Ureter (tissue), 1 donor: Measurements from ENCODE around the gene PRRC2B. TPM values are rescaled to one million over a fixed set of nuclear protein-coding genes. Genes with fewer than 3 reads are reported as not detected.

Experiments
- DNase-seq: peaks from one replicate; pipeline ENCODE4 v3.0.0-alpha.2; 2020; ENCODE audit warnings: low spot score
- total RNA-seq: library from RNA; stranded (reverse); gene quantifications from one replicate; pipeline ENCODE4 v1.2.4, GENCODE V29; 2023
- donor health status: DM: yes; HTN: yes; CAD: no.

PRRC2B gene
- total RNA-seq, 1 donor from 2014 or later = 215 TPM

DNA sequence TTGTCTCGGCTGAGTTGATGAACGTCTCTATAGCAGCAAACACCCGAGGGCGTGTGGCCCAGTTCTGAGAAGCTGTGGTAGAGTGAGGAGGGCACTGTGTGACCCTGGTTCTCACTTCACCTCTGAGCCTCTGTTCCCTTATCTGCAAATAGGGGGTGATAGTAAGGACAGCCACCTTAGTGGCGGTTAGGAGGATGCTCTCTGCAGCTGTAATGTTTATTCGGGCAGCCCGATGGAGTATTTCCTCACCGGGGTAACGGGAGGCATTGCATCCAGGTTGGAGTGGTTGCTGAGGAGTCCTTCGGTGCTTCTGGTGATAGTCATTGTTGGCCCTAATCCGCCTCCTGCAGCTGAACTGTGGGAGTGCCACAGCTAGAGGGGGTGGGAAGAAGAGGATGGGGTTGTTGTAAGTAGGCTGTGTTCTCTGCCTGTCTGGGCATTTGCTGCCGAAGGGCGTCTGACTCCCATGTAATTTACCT, 13.9 kb downstream of the PRRC2B start:
- DNase-seq = no peak

DNA sequence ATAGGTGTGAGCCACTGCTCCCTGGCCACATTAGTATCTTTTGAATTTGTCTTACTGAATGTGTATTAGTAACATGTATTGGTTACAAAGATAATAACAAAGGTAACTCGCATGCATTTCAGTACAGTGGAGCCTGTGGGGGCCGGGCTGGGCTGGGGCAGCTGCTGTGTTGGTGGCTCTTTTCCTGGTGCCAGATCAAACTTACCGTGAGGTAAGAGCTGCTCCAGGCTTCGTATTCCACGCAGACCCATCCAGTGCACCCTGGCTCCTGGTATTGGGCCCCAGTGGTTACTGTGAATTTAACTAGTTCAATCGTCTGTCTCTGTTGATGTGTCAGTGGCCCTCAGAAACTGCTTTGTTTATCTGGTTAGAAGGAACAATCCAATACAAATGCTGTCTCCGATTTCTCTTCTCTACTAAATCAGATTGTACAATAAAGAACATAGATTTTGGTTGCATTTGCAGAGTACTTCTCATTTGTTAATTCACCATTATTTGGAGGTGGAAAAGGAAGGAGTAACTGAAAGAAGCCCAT, 15.6 kb downstream of the PRRC2B start:
- DNase-seq = no peak

DNA sequence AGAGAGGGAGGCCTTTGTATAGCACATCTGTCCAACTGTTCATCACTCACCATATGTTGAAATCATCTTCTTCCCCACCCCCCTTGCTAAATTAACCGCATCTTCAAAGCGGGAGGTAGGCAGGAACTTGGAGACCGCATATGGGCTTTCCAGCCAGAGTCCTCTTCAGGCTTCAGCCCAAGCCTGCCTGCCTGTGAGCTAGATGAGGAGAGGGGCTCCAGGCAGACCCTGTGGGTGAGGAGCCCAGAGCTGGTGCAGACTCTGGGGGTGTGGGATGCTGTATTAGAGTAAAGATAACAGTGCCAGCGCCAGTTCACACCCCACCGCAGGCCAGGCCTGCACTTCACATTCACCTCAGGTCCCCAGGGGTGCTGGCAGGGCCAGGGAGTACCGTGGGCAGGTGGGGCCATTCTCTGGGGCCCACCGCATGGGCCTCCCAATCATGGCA, 16.2 kb downstream of the PRRC2B start:
- DNase-seq = no peak

DNA sequence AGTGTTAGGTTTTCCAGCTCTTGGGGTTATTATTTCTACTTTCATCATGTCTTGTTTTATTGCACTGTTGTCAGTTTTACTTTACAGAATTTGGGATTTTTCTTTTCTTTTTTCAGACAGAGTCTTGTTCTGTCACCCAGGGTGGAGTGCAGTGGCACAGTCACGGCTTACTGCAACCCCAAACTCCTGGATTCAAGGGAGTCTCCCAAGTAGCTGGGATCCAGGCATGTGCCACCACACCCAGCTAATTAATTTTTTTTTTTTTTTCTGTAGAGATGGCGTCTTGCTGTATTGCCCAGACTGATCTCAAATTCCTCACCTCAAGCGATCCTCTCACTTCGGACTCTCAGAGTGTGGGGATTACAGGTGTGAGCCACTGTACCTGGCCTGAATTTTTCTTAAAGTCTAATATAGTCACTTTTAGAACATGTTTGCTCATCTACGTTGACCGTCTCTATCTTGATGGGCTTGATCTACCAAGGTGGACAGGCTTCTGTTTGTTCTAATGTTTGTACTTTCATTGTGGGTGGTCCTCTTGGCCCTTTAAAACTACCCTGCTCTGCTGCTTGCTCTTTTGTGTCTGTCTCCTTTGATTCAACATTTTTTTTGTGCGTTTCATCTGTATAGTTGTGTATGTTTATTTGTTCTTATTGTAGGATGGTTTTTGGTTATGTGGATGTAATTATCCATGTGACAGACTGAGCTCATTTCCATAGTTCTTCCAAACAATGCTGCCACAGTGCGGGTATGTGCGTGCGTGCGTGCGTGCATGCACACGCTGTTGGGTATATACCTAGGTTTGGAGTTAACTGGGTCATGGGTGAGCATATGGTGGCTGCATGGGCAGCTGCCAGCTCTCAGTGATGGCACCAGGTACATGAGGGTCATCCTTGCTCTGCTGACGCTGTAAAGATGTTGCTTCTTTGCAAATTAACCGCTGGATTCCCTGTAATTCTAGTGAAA, 18.1 kb downstream of the PRRC2B start:
- no peak for DNase-seq

DNA sequence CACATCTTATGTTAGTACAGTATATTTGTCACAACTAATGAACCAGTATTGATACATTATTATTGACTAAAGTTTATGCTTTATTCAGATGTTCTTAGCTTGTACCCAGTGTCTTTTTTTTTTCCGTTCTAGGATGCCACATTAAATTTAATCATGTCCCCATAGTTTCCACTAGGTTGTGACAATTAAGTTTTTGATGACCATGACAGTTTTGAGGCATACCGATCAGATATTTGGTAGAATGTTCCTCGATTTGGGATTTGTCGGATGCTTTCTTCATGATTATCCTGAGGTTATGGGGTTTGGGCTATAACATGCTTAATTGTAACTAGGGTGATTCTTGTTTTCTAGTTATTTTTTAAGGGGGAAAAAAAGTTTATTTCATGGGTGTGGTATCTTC, 22.6 kb downstream of the PRRC2B start:
- no peak for DNase-seq

DNA sequence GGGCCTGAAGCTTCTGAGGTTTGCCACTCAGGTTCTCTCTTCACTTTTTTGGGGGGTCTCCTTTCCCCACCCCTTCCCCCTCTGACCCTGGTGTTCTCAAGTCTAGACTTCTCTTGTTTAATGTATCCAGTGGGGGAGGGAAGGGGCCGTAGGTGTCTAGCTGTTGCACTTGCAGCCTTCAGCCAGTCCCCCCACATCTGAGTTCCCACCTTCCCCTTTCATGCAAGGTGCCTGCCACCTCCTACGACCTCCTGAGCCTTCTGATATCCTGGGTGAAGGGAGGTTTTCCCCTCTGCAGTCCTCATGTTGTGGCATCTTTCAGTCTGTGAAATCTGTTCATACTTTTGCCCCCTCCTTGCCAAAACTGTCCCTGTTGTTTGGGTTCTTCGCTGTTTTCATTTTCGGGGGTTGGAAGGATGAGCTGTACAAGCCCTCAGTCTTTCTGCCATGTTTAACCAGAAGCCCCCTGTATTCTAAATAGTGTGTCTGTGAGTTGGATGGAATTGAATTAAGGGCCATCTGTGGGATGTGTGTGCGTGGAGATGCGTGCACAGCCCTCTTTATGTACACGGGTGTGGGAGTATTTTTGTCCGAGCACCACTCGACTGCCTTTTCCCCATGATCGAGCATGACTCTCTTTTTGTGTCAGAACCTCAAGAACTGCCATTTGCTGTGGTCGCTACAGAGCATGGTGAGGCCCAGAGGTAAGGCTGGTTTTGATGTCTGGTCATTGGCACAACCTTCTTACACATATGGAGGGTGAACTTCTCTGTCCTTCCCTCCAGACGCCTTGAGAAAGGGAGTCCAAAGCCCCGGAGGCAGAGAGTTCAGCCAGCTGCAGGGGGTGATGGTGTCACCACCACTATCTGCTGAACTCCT, 23.6 kb downstream of the PRRC2B start:
- no peak for DNase-seq

DNA sequence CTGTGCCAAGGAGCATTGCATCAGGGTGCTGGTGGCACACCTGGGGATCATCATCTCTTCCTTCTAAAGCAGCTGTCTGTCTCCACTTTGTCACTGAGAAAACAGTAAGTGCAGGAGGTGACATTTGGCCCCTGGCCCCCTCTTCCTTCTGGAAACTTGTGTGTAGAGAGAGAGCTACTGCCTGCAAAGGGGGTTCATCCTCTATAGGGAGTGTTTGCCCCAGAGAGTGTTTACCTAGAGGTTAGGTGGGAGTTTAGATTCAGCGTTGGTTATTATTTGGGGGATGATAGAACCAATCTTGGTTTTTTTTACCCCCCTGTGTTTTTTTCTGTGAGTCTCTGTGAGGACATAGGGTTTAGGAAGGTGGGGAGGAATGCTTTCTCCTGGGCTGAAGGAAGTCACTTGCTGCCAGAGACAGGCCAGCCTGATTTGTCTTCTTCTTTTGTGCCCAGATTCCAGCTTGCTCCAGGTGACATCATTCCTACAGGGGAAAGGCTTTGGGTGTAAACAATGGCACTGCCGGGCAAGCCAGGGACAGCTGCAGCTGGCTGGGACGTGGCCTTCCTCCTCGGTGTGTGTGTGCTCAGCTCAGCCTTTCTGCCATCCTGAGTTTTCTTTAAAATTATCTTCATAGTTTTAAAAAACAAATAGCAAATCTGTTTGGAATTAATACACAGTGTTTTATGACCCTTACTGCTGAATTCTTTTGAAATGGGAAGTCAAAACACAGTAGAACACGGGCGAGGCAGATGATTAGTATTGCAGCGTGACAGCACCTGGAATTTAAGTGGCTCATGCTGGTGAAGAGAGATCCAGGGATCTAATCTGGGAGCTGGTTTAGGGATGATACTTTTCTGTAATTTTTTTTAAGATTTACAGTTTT, 24.5 kb downstream of the PRRC2B start:
- DNase-seq = no peak

DNA sequence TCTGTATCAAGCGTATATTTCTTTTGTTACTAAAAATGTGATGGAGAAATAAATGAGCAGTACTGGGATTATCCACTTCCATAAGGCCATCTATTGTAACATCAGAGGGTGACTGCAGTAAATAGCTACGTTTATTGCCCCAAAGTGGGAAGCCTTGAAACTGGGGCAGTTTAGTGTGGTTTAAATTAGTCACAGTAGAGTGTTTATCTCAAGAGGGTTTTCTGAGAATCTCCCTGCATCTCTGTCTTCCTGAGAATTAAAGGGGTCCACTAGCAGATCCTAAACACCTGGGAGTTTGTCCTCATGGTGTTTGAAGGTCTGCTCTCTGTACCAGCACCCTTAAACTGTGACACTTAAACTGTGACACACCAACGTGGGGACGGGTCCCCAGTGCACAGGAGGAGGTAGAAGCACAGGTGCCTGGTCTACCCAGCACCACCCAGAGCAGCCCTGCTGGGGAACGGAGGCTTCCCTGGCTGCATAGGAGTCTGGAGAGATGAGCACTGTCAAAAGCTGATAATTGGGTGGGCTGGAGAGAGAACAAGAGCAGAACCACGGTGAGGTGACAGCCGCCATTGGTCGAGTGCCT, 25.2 kb downstream of the PRRC2B start:
- DNase-seq = no peak

DNA sequence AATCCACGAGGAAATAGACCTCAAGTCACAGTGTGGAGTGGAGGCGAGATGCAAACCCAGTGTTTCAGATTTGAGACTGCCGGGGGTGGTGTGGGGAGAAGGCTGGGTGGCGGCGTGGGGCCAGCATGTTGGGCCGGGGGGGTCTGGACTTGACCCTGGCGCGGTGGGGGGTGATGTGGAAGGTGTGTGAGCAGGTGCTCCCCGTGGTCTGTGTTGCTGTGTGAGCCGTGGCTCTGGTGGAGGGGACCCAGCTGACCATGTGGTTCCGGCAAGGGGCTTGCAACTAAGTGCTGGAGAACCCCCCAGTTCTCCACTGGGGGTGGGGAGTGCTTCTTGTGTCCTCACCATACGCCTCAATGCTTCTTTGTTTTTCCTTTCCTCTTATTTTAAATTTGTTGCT, 25.8 kb downstream of the PRRC2B start:
- no peak for DNase-seq

DNA sequence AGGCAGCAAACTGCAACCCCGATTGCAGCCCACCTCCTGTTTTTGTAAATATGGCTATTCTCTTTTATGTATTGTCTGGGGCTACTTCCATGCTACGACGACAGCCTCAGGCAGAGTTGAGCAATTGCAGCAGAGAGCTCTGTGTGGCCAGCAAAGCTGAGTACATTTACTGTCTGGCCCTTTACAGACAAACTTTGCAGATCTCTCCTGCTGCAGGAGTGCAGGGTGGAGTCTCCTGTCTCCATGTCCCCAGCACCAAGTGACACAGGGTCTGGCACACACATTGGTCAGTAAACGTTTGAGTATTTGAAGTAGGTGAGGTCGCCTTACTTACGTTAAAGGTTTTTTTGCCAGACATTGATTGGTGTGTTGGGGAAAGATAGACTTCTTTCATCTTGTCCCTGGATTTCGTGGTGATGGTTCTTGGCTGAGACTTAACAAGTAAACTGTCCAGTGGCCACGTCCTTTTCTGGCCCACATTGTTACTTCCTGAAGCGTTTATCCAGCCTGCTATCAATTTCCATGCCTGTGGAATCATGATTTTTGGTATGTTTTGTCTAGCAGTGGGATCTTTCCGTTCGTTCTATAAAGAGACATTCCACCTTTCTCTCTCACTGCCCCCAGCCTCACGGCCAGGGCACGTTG, 27.2 kb downstream of the PRRC2B start:
- no peak for DNase-seq

DNA sequence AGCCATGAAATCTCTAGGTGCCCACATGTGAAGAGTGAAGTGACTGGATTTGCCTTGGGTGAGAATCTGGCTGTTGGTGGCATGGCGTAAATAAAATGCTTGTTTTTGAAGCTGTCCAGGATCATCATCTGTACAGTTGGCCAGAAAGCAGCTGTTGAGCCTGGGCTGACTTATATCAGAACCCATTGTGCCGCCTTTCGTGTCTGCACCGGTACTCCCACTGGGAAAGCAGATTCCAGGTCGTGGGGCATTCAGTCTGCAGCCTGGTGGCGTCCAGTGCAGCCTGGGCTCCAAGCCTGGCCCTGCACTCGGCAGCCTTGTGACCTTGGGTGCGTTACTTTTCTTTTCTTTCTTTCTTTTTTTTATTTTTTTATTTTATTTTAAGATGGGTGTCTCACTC, 27.8 kb downstream of the PRRC2B start:
- no peak for DNase-seq

DNA sequence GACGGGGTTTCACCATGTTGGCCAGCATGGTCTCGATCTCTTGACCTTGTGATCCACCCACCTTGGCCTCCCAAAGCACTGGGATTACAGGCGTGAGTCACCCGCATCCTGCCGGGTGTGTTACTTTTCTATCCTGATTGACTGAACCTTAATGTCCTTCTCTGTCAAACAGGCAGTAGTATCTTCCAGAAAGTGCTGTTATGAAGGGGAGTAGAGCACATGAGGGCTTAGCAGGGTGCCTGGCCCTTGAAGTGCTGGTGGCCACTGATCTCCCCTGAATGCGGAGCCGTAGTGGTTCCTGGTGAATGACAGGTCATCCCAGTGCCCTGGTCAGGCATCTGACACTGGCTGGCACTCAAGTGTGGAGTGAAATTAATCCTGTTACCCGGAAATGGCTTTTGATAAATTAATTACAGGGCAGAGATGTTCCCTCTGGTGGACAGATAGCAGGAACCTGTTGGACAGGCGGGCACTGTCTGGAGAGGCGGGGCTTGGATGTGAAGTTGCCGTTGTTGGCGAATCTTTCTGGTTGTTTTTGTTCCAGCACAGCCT, 28.4 kb downstream of the PRRC2B start:
- no peak for DNase-seq

DNA sequence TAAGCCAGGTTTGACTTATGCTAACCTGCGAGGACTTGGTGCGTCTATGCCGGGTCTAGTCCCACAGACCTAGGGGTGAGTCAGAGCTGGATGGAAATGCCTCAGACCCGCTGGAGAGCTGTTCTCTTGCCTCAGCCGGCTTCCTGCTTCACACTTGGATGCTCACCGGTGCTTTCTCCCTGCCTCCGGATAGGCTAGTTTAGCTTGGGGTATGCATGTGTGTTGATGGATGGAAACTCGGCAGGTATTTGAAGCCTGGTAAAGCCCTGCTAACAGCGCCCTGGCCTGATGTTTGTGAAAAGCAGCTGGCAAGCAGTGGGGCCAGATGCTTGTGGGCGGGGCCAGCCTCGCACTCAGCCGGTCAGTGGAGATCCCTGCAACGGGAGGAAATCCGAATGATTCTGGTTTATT, 29.3 kb downstream of the PRRC2B start:
- DNase-seq = peak; percentile 73

DNA sequence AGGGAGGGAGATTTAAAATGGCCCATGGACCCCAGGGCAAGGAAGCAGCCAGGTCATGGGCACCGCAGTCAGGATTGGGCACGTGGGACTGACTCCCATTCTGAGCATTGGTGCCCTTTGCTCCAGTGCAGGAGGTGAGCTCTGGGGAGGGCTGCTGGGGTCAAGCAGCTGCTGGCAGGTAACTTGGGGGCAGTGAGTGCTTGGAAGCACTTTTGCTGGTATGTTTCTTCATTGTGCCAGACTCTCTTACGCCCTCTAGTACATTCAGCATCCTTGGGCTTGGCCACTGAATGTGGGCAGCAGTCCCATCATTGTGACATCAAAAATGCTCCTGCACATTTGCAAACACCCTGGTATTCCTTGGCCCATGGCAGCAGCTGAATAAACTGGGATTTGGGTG, 32.7 kb downstream of the PRRC2B start:
- no peak for DNase-seq

DNA sequence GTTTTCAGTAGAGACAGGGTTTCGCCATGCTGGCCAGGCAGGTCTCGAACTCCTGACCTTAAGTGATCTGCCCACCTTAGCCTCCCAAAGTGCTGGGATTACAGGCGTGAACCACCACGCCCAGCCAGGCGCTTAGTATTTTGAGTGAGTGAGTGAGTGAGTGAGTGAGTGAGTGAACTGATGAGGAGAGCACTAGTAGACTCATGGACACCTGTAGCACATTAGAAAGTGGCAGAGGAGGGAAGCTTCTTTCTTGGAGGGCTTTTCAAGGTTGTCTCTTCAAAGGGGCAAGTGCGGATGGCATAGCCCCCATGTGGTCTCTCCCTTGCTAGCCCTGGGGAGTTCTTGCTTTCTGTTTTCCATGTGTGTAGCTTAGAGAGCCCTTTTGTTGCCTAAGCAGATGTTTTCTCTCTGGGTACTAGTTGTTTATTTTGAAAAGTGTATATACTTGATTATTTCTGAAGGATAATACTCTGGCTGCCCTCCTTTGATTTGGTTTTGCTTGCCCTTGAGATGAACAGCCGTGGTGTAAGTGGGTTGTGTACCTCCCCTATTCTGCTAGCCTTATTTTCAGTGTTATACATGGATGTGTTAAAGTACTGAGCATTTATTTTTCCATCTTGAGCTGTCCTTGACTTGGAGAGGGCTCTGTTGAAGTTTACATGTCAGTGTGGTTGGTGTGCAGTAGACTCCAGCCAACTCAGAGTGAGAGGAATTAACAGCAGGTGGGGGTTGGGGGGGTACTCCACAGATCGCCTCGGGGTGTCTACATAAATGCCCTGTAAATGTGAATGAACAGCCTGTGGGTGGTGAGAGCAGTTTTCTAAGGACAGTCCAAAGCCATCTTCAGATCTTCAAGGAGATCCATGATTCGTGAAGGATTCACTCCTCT, 35.5 kb downstream of the PRRC2B start:
- DNase-seq = no peak

DNA sequence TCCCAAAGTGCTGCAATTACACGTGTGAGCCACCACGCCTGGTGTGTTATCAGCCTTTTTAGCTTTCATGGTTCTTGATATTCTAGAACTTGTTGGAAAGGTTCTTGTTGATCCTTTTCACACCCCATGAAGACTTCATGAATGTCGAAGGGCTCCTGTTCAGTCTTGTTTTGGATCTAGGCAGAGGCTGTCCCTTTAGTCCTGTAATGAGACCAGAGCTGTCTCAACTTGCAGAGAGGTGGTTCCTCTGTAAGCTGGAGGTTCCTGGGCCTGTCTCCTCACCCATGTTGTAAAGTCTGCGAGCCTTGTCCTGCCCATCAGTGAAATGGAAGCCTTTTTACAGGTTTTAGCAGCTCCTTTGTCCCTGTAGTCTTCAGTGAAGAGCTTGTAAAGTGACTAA, 38.2 kb downstream of the PRRC2B start:
- DNase-seq = no peak

DNA sequence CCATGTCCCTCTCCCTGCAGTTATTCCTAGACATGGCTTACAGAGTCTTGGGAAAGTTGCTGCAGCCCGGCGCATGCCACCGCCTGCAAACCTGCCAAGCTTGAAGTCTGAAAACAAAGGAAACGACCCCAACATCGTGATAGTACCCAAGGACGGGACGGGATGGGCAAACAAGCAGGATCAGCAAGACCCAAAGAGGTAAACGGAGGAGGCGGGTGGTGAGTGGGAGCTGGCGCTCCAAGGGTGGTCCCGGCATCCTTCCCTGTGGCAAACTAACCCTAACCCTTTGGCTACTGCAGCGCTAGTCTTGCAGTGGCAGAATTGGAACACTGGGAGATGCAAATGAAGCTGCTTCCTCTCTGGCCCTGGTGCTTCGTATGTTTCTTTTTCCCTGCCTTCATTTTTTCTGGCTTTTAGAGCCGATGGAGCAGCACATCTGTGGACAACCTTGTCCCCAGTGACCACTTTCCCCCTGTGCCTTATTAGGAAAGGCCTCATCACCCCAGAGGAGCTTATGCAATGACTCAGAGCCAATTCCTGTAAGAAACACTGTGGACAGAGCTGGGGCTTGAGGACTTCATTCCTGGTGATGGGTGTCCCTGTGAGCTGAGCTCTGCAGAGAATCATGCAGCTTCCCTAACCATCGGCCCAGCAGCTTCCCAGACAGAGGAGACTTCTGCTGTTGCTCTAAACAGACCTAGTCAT, 38.9 kb downstream of the PRRC2B start:
- DNase-seq = no peak

DNA sequence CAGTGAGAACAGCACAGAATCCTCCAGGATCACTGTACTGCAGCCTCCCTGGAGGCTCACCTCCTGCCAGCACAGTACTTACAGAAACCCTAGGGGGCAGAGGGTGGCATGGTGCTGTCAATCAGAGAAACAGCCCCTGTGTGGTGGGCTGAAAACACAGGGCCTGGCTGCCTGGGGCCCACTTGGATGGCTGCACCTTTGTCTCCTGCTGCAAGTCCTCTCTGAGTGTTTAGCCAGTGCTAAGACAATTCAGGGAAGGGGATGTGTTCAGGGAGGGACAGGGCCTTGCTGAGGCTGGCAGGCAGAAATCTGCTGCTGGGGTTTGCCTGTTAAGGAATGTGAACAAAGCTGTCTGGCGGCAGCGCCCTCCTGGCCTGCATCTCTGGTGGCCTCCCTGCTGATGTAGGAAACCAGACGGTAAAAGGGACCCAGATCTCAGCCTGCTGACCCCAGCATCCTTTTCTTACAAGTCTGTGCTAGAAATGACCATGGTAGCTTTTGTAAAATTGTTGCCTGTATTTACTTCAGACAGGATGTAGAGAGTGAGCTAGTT, 39.5 kb downstream of the PRRC2B start:
- no peak for DNase-seq
